ENCODE measurements around the gene SLC9A7.

- TF ChIP-seq CTCF (IDR thresholded peaks at IDR 0.05) = no peak
- TF ChIP-seq POLR2AphosphoS5 (IDR thresholded peaks at IDR 0.05) = no peak
- TF ChIP-seq POLR2A (IDR thresholded peaks at IDR 0.05) = no peak
These were observed 163.8 kb downstream of the SLC9A7 start for GRCh38 chrX:46595084-46595483.
